SK-N-SH (cell line): ENCODE results near the gene EHD1.

Experiments
- CTCF ChIP-seq: fragments of 200-600 bp; sonication (generic); IDR thresholded peaks from 2 replicates; pipeline ENCODE4 v1.6.1; 2017; ENCODE audit warnings: antibody characterized with exemption, mild to moderate bottlenecking, moderate library complexity
- GABPA ChIP-seq: IDR thresholded peaks from 2 replicates; pipeline ENCODE4 v1.4.0; 2012; ENCODE audit warnings: low read depth, mild to moderate bottlenecking
- POLR2AphosphoS5 ChIP-seq: IDR thresholded peaks from 2 replicates; pipeline ENCODE4 v1.6.1; 2012; ENCODE audit warnings: low read depth, low read length
- RAD21 ChIP-seq: IDR thresholded peaks from 2 replicates; pipeline ENCODE4 v1.6.1; 2012; ENCODE audit warnings: mild to moderate bottlenecking, low read length
- ZBTB33 ChIP-seq: IDR thresholded peaks from 2 replicates; pipeline ENCODE4 v1.4.0; 2012; ENCODE audit warnings: low read depth, borderline replicate concordance
- TF ChIP-seq, protein P1 (sequence below): IDR thresholded peaks from 2 replicates; pipeline ENCODE4 v1.6.1; 2012; ENCODE audit warnings: mild to moderate bottlenecking, low read depth, low read length, moderate library complexity

DNA sequence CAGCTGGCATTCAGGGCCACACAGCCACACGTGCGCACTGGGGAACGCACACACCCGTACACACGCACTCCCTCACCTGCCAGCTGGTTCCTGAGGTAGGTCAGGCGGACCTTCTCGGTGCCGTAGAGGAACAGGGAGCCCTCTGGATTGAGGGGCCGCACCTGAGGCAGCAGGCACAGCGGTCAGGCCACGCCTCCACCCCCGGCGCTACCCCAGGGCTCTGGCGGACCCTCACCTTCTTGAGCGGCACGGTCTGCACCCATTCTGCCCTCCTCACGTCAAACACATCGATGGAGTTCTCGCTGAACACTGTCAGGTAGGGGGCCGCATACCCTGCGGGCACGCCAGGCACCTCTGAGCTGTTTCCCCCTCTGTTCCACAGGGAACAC is 51.0 kb downstream of the EHD1 start:
- TF ChIP-seq RAD21, result no peak
- no peak for TF ChIP-seq GABPA
- no peak for TF ChIP-seq CTCF
- no peak for TF ChIP-seq POLR2AphosphoS5
- no peak for TF ChIP-seq ZBTB33
- TF ChIP-seq, protein P1, sequence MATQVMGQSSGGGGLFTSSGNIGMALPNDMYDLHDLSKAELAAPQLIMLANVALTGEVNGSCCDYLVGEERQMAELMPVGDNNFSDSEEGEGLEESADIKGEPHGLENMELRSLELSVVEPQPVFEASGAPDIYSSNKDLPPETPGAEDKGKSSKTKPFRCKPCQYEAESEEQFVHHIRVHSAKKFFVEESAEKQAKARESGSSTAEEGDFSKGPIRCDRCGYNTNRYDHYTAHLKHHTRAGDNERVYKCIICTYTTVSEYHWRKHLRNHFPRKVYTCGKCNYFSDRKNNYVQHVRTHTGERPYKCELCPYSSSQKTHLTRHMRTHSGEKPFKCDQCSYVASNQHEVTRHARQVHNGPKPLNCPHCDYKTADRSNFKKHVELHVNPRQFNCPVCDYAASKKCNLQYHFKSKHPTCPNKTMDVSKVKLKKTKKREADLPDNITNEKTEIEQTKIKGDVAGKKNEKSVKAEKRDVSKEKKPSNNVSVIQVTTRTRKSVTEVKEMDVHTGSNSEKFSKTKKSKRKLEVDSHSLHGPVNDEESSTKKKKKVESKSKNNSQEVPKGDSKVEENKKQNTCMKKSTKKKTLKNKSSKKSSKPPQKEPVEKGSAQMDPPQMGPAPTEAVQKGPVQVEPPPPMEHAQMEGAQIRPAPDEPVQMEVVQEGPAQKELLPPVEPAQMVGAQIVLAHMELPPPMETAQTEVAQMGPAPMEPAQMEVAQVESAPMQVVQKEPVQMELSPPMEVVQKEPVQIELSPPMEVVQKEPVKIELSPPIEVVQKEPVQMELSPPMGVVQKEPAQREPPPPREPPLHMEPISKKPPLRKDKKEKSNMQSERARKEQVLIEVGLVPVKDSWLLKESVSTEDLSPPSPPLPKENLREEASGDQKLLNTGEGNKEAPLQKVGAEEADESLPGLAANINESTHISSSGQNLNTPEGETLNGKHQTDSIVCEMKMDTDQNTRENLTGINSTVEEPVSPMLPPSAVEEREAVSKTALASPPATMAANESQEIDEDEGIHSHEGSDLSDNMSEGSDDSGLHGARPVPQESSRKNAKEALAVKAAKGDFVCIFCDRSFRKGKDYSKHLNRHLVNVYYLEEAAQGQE, result no peak
